D341Med (cell line): ENCODE data around the gene C2CD2.

Source experiments
- DNase-seq: peaks from one replicate; pipeline ENCODE4 v3.0.0; 2012; ENCODE audit warnings: low spot score

Gene C2CD2

DNA sequence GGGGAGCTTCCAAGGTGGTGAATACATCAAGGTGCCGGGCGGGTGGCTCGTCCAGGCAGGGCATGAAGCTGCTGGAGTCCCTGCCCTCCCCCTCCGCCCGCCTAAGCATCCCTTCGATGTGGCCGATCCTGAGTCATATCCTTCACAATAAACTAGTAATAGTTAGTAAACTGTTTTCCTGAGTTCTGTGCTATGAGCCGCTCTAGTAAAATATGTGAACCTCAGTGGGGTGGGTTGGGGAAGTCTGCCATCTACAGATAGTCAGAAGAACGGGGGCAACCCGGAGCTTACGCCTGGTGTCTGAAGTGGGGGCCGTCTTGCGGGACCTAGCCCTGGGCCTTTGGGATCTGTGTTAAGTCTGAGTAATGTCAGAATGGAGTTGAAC lies 21.6 kb downstream of the C2CD2 start:
- DNase-seq, result no peak

DNA sequence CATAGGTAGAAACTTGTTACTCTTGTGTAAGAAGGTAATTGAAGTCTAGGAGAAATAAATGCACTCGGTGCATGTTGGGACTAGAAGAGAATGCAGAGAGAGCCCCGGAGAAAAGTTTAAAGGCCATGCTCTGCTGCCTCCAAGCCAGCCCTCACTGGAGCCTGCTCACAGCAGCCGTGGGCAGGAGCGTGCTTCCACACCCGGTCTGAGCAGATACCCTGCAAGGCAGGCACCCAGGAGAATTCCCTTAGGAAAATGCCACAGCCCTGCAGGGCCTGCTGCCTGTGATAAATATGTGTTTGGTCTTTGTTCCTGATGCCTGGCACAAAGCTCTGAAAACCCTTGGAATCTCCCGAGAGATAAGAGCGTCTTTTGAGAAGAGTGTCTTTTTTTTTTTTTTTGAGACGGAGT lies 22.8 kb downstream of the C2CD2 start:
- no peak for DNase-seq

GRCh38 chr21:41929248-41929647 lies 24.6 kb downstream of the C2CD2 start:
- no peak for DNase-seq

DNA sequence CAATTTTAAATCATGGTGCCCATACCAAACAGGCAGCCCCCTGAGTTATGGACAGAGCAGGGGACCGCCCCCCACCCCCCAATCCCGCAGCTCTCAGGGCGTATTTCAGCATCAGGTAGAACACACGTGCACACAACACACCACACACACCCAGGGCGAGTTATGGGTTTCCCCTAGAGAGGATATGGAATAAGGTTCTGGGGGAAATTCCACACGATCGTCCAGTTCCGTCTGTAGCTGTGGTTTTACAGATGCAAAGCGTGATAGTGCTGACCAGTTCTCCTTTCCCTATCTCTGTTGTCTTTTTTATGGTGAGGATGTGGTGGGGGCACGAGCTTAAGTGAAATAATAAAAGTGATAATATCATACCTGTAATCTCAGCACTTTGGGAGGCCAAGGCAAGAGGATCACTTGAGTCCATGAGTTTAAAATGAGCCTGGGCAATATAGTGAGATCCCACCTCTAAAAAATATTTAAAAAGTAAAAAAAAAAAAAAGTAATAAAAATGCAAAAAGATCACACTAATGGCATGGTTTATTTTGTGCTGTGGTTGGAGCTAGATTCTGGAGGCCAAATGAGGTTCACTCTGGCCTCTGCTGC lies 25.1 kb downstream of the C2CD2 start:
- DNase-seq, result no peak

GRCh38 chr21:41927727-41928409 lies 25.9 kb downstream of the C2CD2 start:
- no peak for DNase-seq

GRCh38 chr21:41926807-41927171 lies 27.0 kb downstream of the C2CD2 start:
- DNase-seq, result no peak

DNA sequence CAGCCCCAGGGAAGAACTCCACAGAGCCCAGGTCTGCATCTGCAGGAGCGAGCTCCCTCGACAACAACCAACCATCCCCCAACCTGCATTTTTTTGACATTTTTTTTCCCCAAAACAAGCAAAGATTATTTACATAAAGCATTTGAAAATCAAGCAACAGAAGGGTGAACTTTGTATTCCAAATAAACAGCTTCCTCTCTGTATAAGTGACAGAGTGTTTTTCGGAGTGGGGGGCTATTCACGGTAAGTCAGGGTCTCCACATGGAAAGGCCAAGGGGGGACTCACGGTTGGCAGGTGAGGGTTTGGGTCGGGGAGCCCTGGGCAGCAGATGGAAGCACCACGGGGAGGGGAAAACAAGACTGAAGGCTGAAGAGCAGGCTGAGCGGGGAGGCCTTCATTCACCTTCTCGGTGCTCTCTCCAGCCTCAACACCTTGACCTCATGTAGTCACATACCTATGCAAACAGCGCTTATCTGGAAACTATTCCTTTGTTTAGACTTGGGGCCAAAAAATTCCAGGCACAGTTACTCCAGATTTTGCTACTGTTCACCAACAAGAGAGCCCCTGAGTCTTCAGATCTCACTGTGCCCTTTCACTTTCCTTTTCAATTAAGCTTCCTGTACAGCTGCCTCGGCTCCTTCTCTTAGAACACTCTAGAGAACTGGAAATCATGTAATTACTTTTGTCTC lies 27.6 kb downstream of the C2CD2 start:
- DNase-seq, result no peak

DNA sequence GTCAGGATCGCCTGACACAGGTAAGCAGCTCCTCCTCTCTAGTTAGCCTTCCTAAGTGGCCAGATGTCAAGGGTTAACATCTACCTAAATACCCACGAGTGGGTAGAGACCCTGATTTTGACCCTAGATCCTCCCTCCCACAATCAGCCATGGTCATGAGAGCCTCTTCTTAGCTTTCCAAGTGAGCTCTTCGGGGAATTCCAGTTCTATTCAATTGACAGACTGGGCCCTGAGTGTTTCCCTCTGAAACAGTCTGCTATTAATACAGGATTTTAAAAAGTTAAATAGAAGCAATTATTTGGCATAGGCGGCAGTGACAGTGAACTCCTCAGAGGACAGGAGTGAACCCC lies 28.1 kb downstream of the C2CD2 start:
- peak; percentile 43 for DNase-seq

GRCh38 chr21:41924368-41924754 lies 29.5 kb downstream of the C2CD2 start:
- no peak for DNase-seq

GRCh38 chr21:41923631-41924367 lies 30.0 kb downstream of the C2CD2 start:
- DNase-seq, result no peak

DNA sequence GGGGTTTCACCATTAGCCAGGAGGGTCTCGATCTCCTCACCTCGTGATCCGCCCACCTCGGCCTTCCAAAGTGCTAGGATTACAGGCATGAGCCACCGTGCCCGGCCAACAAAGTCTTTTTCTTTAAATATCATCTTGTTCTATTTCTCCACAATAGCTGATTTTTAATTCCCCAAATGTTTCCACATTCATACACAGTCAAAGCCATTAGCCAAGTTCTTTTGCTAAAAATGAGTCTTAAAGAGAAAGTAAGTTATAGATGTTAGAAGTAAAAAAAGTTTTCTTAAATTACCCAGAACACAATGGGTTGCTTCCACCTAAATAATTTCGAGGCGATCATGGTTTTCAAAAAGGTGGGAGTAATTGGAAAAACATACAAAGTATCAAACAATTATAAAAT lies 30.6 kb downstream of the C2CD2 start:
- no peak for DNase-seq

GRCh38 chr21:41921021-41921420 lies 32.8 kb downstream of the C2CD2 start:
- no peak for DNase-seq

- DNase-seq, result no peak
Measured at GRCh38 chr21:41920476-41920875, 33.3 kb downstream of the C2CD2 start.

- DNase-seq, result no peak
Measured at GRCh38 chr21:41919666-41920398, 34.0 kb downstream of the C2CD2 start.

DNA sequence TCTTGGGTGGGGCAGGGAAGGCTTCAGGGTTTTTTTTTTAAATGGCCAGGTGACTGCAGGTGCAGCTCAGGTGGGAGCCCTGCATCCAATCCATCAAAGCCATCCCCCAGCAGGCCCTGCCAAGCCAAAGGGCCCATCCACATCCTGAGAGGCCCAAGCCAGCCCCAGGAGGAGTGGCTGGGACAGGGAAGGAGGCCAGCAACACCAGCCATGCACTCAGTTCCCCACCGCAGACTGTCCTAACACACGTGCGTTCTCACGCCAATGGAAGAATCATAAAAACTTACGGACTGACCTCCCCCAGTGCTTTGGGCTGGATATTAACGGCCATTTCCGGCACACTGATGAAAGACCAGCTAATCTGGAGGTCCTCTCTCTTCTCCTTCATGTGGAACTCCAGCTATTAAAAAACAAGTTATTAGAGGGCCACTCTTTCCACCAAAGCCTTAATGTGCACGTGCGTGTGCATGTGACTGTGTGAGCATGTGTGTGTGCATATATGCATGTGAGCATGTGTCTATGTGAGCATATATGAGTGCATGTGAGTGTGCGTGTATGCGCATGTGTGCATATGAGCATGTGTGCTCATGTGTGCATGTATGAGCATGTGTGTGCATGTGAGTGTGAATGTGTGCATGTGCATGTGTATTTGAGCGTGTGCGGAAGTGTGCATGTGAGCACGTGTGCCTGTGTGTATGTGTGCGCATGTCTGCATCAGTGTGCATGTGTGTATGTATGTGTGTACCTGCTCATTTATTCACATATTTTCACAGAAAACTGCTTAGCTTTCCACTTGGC lies 35.1 kb downstream of the C2CD2 start:
- DNase-seq, result no peak

DNA sequence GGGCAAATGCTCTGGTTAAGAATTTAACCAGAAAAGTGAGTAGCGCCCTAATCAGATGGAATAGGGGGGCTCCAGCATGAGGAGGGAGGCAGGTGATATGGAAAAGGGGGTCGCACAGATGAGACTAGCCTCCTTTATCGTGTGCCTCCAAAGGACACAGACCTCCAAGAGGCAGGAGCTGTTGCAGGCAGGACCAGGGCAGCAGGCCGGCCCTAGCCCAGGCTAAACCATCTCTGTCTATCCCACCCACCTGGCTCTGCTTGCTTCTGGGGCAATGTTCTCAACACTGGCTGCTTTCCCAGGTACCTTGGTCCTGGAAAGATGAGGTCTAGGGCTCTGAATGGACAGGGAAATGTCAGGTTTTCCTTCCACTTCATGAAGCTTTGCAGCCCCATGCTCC lies 36.3 kb downstream of the C2CD2 start:
- no peak for DNase-seq

DNA sequence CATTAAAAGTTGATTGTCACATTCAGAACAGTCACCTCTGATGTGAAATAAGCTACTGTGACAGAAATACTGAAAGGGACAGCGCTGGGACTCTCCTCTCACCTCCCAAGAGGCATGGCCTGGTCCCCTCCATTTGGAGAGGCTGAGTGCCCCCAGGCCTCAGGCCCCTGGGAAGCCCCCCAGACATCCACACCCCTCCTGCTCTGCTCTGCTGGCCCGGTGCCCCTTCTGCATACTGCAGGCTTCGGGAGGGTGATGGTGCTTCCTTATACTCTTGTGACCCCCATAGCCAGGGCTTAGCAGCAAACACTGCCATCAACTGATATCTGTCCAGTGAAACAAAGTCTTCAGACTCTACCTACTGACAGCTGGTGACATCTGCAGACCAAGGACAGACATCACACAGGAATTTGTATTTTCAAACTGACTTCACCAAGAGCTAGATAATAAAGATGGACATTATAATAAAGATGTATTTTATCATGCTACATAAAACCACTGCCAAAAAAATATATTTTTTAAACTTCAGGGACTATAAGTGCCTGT lies 36.9 kb downstream of the C2CD2 start:
- no peak for DNase-seq

DNA sequence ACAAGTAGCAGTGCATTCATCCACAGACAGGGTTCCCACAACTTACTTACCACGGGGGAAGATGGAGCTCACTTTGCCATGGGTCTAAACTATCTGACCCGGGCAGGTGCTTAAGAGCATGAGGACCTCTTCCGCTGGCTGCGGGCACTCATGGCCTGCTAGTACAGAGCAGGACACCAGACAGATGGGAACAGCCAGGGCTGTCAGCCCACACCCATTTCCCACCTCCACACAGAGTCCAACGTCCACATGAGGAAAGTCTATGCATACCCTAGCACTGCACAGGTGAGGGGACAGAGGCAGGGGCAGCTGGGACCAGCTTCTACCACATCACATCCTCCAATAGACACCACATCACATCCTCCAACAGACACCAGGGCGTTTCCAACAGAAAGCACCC lies 38.9 kb downstream of the C2CD2 start:
- no peak for DNase-seq

DNA sequence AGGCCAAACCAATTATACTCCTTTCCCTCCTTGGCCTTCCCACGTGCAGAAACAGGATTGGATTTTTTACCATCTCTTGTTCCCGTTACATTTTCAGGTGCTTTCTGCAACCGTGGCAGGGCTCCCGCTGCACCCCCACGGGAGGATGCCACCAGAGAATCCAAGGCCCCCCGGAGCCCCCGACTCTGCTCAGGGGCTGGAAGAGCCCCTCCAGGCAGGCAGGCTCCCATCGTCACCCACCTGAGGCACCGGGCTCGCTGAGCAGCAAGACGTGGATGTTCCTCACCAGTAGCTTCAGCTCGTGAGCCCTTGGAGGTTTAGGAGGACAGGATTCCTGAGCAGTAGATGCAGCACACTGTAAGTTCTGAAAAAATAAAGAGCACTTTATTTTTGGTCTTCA lies 39.5 kb downstream of the C2CD2 start:
- DNase-seq, result no peak

- no peak for DNase-seq
Measured at GRCh38 chr21:41913230-41913629, 40.6 kb downstream of the C2CD2 start.

- DNase-seq, result no peak
Measured at GRCh38 chr21:41908829-41909228, 45.0 kb downstream of the C2CD2 start.
